PFSK-1 (cell line): Measurements from ENCODE around the gene KASH5.

Experiments used
- POLR2AphosphoS5 ChIP-seq: IDR thresholded peaks from 2 replicates; pipeline ENCODE4 v1.6.1; 2012; ENCODE audit warnings: low read depth, mild to moderate bottlenecking, control low read depth, low read length, moderate library complexity
- TAF1 ChIP-seq: IDR thresholded peaks from 2 replicates; pipeline ENCODE4 v1.6.1; 2012; ENCODE audit warnings: low read length, control low read depth, borderline replicate concordance; ENCODE audit not compliant: insufficient read depth
- TF ChIP-seq, protein P1 (sequence below), 2 experiments: IDR thresholded peaks; 2 replicates each; pipeline versions ENCODE4 v1.6.1 to v1.8.0; 2011 to 2012; ENCODE audit warnings: low read depth in 2 of 2, low read length in 2 of 2, control low read depth in 1 of 2, inconsistent platforms in 1 of 2, mild to moderate bottlenecking in 1 of 2, moderate library complexity in 1 of 2; ENCODE audit not compliant: insufficient read depth in 1 of 2

DNA sequence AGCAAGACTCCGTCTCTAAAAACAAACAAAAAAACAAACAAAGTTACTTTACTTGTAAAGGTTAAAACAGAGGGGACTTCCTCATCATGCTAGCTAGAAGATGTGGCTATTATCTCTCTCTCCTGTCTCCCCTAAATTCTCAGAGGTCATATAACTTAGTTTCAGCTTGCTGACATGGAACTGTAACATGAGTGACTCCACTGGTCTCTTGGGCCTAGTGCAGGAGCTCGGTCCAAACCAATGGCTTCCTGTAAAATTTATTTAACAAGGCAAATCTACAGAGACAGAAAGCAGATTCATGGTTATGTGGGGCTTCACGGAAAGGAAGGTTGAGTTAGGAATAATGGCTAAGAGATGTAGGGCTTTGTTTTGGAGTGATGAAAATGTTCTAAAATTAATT is 9.5 kb upstream of the KASH5 start:
- TF ChIP-seq, protein P1, sequence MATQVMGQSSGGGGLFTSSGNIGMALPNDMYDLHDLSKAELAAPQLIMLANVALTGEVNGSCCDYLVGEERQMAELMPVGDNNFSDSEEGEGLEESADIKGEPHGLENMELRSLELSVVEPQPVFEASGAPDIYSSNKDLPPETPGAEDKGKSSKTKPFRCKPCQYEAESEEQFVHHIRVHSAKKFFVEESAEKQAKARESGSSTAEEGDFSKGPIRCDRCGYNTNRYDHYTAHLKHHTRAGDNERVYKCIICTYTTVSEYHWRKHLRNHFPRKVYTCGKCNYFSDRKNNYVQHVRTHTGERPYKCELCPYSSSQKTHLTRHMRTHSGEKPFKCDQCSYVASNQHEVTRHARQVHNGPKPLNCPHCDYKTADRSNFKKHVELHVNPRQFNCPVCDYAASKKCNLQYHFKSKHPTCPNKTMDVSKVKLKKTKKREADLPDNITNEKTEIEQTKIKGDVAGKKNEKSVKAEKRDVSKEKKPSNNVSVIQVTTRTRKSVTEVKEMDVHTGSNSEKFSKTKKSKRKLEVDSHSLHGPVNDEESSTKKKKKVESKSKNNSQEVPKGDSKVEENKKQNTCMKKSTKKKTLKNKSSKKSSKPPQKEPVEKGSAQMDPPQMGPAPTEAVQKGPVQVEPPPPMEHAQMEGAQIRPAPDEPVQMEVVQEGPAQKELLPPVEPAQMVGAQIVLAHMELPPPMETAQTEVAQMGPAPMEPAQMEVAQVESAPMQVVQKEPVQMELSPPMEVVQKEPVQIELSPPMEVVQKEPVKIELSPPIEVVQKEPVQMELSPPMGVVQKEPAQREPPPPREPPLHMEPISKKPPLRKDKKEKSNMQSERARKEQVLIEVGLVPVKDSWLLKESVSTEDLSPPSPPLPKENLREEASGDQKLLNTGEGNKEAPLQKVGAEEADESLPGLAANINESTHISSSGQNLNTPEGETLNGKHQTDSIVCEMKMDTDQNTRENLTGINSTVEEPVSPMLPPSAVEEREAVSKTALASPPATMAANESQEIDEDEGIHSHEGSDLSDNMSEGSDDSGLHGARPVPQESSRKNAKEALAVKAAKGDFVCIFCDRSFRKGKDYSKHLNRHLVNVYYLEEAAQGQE (IDR thresholded peaks at IDR 0.05; ENCODE audit: insufficient read depth in 1 of 2, low read depth in 2 of 2, low read length in 2 of 2) = no peak
- TF ChIP-seq POLR2AphosphoS5 (no peak), TAF1 (no peak)
